IMR-90 (cell line): ENCODE measurements around the gene SYT2. TPM values are rescaled to one million over a fixed set of nuclear protein-coding genes. Genes with fewer than 3 reads are reported as not detected.

Source experiments
- ATAC-seq: fragments of 200-7000 bp; cut with Tn5 transposase; 2 replicates; pipeline ENCODE4 v1.9.1; 2020; ENCODE audit warnings: low read depth, mild to moderate bottlenecking, moderate library complexity
- BruUV-seq: library from RNA; stranded (reverse); fragments of 400-500 nt; replicated peaks from 2 replicates; lab custom pipeline; 2021; lab: Mats Ljungman, UMichigan
- CTCF ChIA-PET: fragments of 300-600 bp; formaldehyde crosslinking; extraction: SDS; loops from one replicate; lab custom pipeline; 2021; ENCODE audit warnings: antibody characterized with exemption; lab: Yijun Ruan, JAX
- POLR2A ChIA-PET: fragments of 300-600 bp; sonication (Branson Sonifier 250); formaldehyde crosslinking; loops from one replicate; lab custom pipeline; 2022; ENCODE audit warnings: antibody characterized with exemption; ENCODE audit not compliant: unreplicated experiment; lab: Charles Lee
- DNase-seq: peaks from one replicate; pipeline ENCODE4 v3.0.0; 2013
- H2AFZ ChIP-seq: replicated peaks from 2 replicates; pipeline ENCODE3; 2013; ENCODE audit warnings: low read length, mild to moderate bottlenecking; ENCODE audit not compliant: poor library complexity
- H2AK5ac ChIP-seq: 2 replicates; pipeline ENCODE4 v1.6.1; 2013; ENCODE audit warnings: low read depth, low read length, inconsistent platforms
- H2AK9ac ChIP-seq: replicated peaks from 2 replicates; pipeline ENCODE3; 2013; ENCODE audit warnings: mild to moderate bottlenecking, low read depth, low read length, moderate library complexity; ENCODE audit not compliant: poor library complexity
- H2BK120ac ChIP-seq: 2 replicates; pipeline ENCODE4 v1.6.1; 2013; ENCODE audit warnings: low read depth, low read length, inconsistent platforms
- H2BK15ac ChIP-seq: 3 replicates; pipeline ENCODE4 v1.6.1; 2013; ENCODE audit warnings: low read depth, low read length, inconsistent platforms
- H2BK20ac ChIP-seq: 2 replicates; pipeline ENCODE4 v1.6.1; 2013; ENCODE audit warnings: low read depth, mild to moderate bottlenecking, inconsistent platforms, low read length, moderate library complexity
- H2BK5ac ChIP-seq: 2 replicates; pipeline ENCODE4 v1.6.1; 2013; ENCODE audit warnings: mild to moderate bottlenecking, low read depth, low read length, inconsistent platforms; ENCODE audit not compliant: poor library complexity, severe bottlenecking
- H3K14ac ChIP-seq: replicated peaks from 2 replicates; pipeline ENCODE4 v1.6.1; 2013; ENCODE audit warnings: low read depth, low read length, inconsistent platforms
- H3K18ac ChIP-seq: 2 replicates; pipeline ENCODE4 v1.6.1; 2013; ENCODE audit warnings: low read depth, low read length, control low read depth
- H3K23ac ChIP-seq: 2 replicates; pipeline ENCODE4 v1.6.1; 2013; ENCODE audit warnings: low read depth, low read length, inconsistent platforms
- H3K27ac ChIP-seq: 2 replicates; pipeline ENCODE4 v1.5.1; 2013; ENCODE audit warnings: mild to moderate bottlenecking, control low read depth, low read length; ENCODE audit not compliant: insufficient read depth
- H3K27me3 ChIP-seq: 2 replicates; pipeline ENCODE4 v1.6.1; 2013; ENCODE audit warnings: low read length; ENCODE audit not compliant: control insufficient read depth, insufficient read depth
- H3K36me3 ChIP-seq: 2 replicates; pipeline ENCODE4 v1.6.1; 2013; ENCODE audit warnings: low read length, mixed read lengths; ENCODE audit not compliant: control insufficient read depth, insufficient read depth
- H3K4ac ChIP-seq: 2 replicates; pipeline ENCODE4 v1.6.1; 2013; ENCODE audit warnings: low read depth, low read length, inconsistent platforms
- H3K4me1 ChIP-seq: 2 replicates; pipeline ENCODE4 v1.6.1; 2013; ENCODE audit warnings: low read length, mixed read lengths; ENCODE audit not compliant: control insufficient read depth, insufficient read depth
- H3K4me2 ChIP-seq: 2 replicates; pipeline ENCODE4 v1.6.1; 2013; ENCODE audit warnings: low read depth, mild to moderate bottlenecking, control low read depth, low read length, moderate library complexity
- H3K4me3 ChIP-seq: 2 replicates; pipeline ENCODE4 v1.5.1; 2013; ENCODE audit warnings: low read depth, mild to moderate bottlenecking, control low read depth, low read length, moderate library complexity; ENCODE audit not compliant: insufficient read depth
- H3K56ac ChIP-seq: 2 replicates; pipeline ENCODE4 v1.6.1; 2013; ENCODE audit warnings: low read length, inconsistent platforms; ENCODE audit not compliant: insufficient read depth; ENCODE audit errors: extremely low read depth
- H3K79me1 ChIP-seq, 2 experiments: 2 replicates each; pipeline ENCODE4 v1.6.1; 2013; ENCODE audit warnings: low read length in 2 of 2, inconsistent platforms in 1 of 2, low read depth in 1 of 2
- H3K9ac ChIP-seq: 2 replicates; pipeline ENCODE4 v1.6.1; 2013; ENCODE audit warnings: low read depth, low read length, control low read depth
- H3K9me1 ChIP-seq: 2 replicates; pipeline ENCODE4 v1.6.1; 2013; ENCODE audit warnings: low read length, inconsistent platforms; ENCODE audit not compliant: insufficient read depth
- H3K9me3 ChIP-seq: 2 replicates; pipeline ENCODE4 v1.6.1; 2013; ENCODE audit warnings: low read length; ENCODE audit not compliant: control insufficient read depth, insufficient read depth
- H4K20me1 ChIP-seq: 2 replicates; pipeline ENCODE4 v1.6.1; 2013; ENCODE audit warnings: low read length, inconsistent platforms; ENCODE audit not compliant: insufficient read depth
- H4K5ac ChIP-seq: 2 replicates; pipeline ENCODE4 v1.6.1; 2013; ENCODE audit warnings: mild to moderate bottlenecking, low read depth, low read length, control low read depth
- H4K8ac ChIP-seq, 2 experiments: 2 replicates each; pipeline ENCODE4 v1.6.1; 2013; ENCODE audit warnings: low read depth in 2 of 2, low read length in 2 of 2, control low read depth in 1 of 2, inconsistent platforms in 1 of 2
- H4K91ac ChIP-seq: 2 replicates; pipeline ENCODE4 v1.6.1; 2013; ENCODE audit warnings: low read depth, low read length, inconsistent platforms; ENCODE audit not compliant: insufficient read depth
- BHLHE40 ChIP-seq: fragments of 150-350 bp; IDR thresholded peaks from 2 replicates; pipeline ENCODE4 v1.6.1; 2016; ENCODE audit warnings: mild to moderate bottlenecking, low read depth, low read length
- CEBPB ChIP-seq: IDR thresholded peaks from 2 replicates; pipeline ENCODE4 v1.6.1; 2012; ENCODE audit warnings: low read depth, low read length, improper control_type of control experiment
- CHD1 ChIP-seq: IDR thresholded peaks from 2 replicates; pipeline ENCODE4 v1.6.1; 2012; ENCODE audit warnings: low read depth, low read length, improper control_type of control experiment
- FOS ChIP-seq: fragments of 150-350 bp; IDR thresholded peaks from 2 replicates; pipeline ENCODE4 v1.6.1; 2016; ENCODE audit warnings: low read depth, low read length
- MAZ ChIP-seq: IDR thresholded peaks from 2 replicates; pipeline ENCODE4 v1.6.1; 2012; ENCODE audit warnings: low read depth, mild to moderate bottlenecking, low read length, improper control_type of control experiment, moderate library complexity, borderline replicate concordance
- MXI1 ChIP-seq: IDR thresholded peaks from 2 replicates; pipeline ENCODE4 v1.6.1; 2012; ENCODE audit warnings: low read depth, mild to moderate bottlenecking, low read length, moderate library complexity, borderline replicate concordance
- POLR2A ChIP-seq: IDR thresholded peaks from 2 replicates; pipeline ENCODE4 v1.6.1; 2012; ENCODE audit warnings: mild to moderate bottlenecking, low read depth, low read length
- RAD21 ChIP-seq: IDR thresholded peaks from 2 replicates; pipeline ENCODE4 v1.6.1; 2012; ENCODE audit warnings: low read length, improper control_type of control experiment
- RCOR1 ChIP-seq: IDR thresholded peaks from 2 replicates; pipeline ENCODE4 v1.6.1; 2012; ENCODE audit warnings: mild to moderate bottlenecking, low read length, improper control_type of control experiment; ENCODE audit not compliant: insufficient replicate concordance
- RFX5 ChIP-seq: IDR thresholded peaks from 2 replicates; pipeline ENCODE4 v1.8.0; 2012; ENCODE audit warnings: low read depth, mild to moderate bottlenecking, low read length, moderate library complexity
- SMC3 ChIP-seq: fragments of 150-350 bp; IDR thresholded peaks from 2 replicates; pipeline ENCODE4 v1.6.1; 2016; ENCODE audit warnings: low read depth, mild to moderate bottlenecking, antibody characterized with exemption, low read length, moderate library complexity
- WGBS, 2 experiments: methylation state at CpG; one replicate each; pipeline versions ENCODE4 v1.1.5 to v1.1.7; 2013; ENCODE audit warnings: missing lambda C conversion rate in 2 of 2; ENCODE audit not compliant: insufficient read length in 1 of 2; ENCODE audit errors: extremely low coverage in 2 of 2; 5-methylcytosine and 5-hydroxymethylcytosine counted together
- dilution Hi-C: fragments of 300-500 bp; cut with HindIII; formaldehyde crosslinking; loops from one replicate; pipeline ENCODE4 v1.14.3; 2018; ENCODE audit warnings: low sequenced_read_pairs; ENCODE audit not compliant: unreplicated experiment
- in situ Hi-C: fragments of 300-500 bp; cut with MboI; formaldehyde crosslinking; loops from 3 replicates; pipeline ENCODE4 v1.14.3; 2019; ENCODE audit warnings: low sequenced_read_pairs, inconsistent platforms, mixed read lengths
- intact Hi-C: fragments of 100-400 bp; cut with micrococcal nuclease; formaldehyde crosslinking; loops from 2 replicates; pipeline ENCODE4 v1.10.0; 2022
- polyA plus RNA-seq, 3 experiments: library from polyadenylated mRNA; depleted of rRNA; stranded (reverse); fragments of >200 nt; gene quantifications; 2 replicates each; pipeline ENCODE4 v1.2.3, GENCODE V29; 2012; ENCODE audit warnings: low replicate concordance in 1 of 3
- total RNA-seq: library from RNA; depleted of rRNA; stranded (reverse); fragments of >200 nt; gene quantifications from 2 replicates; pipeline ENCODE4 v1.2.3, GENCODE V29; 2012
- TF ChIP-seq, protein P1 (sequence below): fragments of 150-350 bp; IDR thresholded peaks from 2 replicates; pipeline ENCODE4 v1.6.1; 2017; ENCODE audit warnings: mild to moderate bottlenecking, antibody characterized with exemption, low read length, low read depth
- TF ChIP-seq, protein P2 (sequence below): conservative IDR thresholded peaks from 2 replicates; pipeline ENCODE4 v1.5.1; 2012; ENCODE audit warnings: mild to moderate bottlenecking, low read depth, low read length, improper control_type of control experiment
- TF ChIP-seq, protein P3 (sequence below): fragments of 150-350 bp; IDR thresholded peaks from 2 replicates; pipeline ENCODE4 v1.6.1; 2016; ENCODE audit warnings: low read depth, mild to moderate bottlenecking, low read length, moderate library complexity, borderline replicate concordance

The SYT2 gene
- total and polyA plus RNA-seq, 2 of the 4 experiments (the other 2 are of a cell fraction): under 0.01 TPM

DNA sequence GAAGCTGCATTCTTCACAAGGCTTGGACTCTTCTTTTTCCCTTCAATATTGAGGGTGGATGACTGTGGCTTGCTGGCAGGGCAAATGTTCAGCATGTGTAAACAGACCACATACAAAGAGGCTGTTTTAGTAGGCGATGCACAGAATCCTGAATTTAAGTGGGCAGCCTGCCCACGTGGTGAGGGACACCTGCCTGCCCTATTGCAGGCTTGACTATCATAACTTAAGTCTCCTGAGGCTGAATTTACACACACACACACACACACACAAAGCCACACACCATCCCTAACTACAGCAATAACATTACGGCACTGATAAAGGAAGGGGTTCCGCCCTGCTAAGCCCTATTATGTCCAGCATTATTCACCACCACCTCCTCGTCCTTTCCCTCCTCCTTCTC, 15.9 kb downstream of the SYT2 start:
- ChIA-PET POLR2A (no interaction called here), CTCF (no interaction called here)
- Histone ChIP-seq H3K4me2 (no peak overlapping the region), H2BK20ac (no peak overlapping the region), H3K18ac (no peak overlapping the region), H3K4me1 (no peaks in the 10 kb centered on the region), H3K79me1 (no peaks in the 10 kb centered on the region), H3K56ac (no peak overlapping the region), H3K4me3 (no peak overlapping the region), H4K5ac (no peak overlapping the region), H3K14ac (no peak overlapping the region), H2BK15ac (no peak overlapping the region), H2BK120ac (no peak overlapping the region), H3K9me1 (no peaks in the 10 kb centered on the region), H3K27ac (no peak overlapping the region), H4K8ac (no peak overlapping the region), H3K23ac (no peak overlapping the region), H2AFZ (no peak overlapping the region), H2AK9ac (no peak overlapping the region), H4K20me1 (peaks cover 3% of the 10 kb centered on the region; the same call in 1 of the 2 replicates), H4K91ac (no peak overlapping the region), H3K9me3 (no peaks in the 10 kb centered on the region), H2AK5ac (no peak overlapping the region), H3K36me3 (no peaks in the 10 kb centered on the region), H3K9ac (no peak overlapping the region), H2BK5ac (no peak overlapping the region), H3K4ac (no peak overlapping the region), H3K27me3 (peaks cover 59% of the 10 kb centered on the region)
- intact Hi-C loops (no loop called here), in situ Hi-C loops (no loop called here), dilution Hi-C loops (no loop called here)
- TF ChIP-seq CHD1 (no peak), POLR2A (no peak), CEBPB (no peak), MAZ (no peak), MXI1 (no peak), RCOR1 (no peak), RAD21 (no peak), FOS (no peak), SMC3 (no peak), RFX5 (no peak), BHLHE40 (no peak)
- TF ChIP-seq, protein P1, sequence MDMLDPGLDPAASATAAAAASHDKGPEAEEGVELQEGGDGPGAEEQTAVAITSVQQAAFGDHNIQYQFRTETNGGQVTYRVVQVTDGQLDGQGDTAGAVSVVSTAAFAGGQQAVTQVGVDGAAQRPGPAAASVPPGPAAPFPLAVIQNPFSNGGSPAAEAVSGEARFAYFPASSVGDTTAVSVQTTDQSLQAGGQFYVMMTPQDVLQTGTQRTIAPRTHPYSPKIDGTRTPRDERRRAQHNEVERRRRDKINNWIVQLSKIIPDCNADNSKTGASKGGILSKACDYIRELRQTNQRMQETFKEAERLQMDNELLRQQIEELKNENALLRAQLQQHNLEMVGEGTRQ: no peak
- TF ChIP-seq, protein P2, sequence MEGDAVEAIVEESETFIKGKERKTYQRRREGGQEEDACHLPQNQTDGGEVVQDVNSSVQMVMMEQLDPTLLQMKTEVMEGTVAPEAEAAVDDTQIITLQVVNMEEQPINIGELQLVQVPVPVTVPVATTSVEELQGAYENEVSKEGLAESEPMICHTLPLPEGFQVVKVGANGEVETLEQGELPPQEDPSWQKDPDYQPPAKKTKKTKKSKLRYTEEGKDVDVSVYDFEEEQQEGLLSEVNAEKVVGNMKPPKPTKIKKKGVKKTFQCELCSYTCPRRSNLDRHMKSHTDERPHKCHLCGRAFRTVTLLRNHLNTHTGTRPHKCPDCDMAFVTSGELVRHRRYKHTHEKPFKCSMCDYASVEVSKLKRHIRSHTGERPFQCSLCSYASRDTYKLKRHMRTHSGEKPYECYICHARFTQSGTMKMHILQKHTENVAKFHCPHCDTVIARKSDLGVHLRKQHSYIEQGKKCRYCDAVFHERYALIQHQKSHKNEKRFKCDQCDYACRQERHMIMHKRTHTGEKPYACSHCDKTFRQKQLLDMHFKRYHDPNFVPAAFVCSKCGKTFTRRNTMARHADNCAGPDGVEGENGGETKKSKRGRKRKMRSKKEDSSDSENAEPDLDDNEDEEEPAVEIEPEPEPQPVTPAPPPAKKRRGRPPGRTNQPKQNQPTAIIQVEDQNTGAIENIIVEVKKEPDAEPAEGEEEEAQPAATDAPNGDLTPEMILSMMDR: no peak
- TF ChIP-seq, protein P3, sequence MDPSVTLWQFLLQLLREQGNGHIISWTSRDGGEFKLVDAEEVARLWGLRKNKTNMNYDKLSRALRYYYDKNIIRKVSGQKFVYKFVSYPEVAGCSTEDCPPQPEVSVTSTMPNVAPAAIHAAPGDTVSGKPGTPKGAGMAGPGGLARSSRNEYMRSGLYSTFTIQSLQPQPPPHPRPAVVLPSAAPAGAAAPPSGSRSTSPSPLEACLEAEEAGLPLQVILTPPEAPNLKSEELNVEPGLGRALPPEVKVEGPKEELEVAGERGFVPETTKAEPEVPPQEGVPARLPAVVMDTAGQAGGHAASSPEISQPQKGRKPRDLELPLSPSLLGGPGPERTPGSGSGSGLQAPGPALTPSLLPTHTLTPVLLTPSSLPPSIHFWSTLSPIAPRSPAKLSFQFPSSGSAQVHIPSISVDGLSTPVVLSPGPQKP: no peak
- DNase-seq (no peak), ATAC-seq (no peak)
- WGBS, 2 experiments: no CpG with 5 or more reads among the region's 5 CpGs
- no TSS peak for BruUV-seq
